Natural killer cell (primary cell): ENCODE measurements around the gene DOCK7. TPM values are rescaled to one million over a fixed set of nuclear protein-coding genes. Genes with fewer than 3 reads are reported as not detected.
A peak's percentile ranks its signal among the peaks of the same experiment; 100 is the strongest.

Source experiments
- ATAC-seq, 3 donors: fragments of 150-1000 bp in 2 of 3; fragments of 200-7000 bp in 1 of 3; cut with Tn5 transposase; 1 replicate in 1 of 3; 2 replicates in 2 of 3; pipeline ENCODE4 v1.10.0; 2021; ENCODE audit warnings: mild to moderate bottlenecking in 2 of 3, moderate library complexity in 2 of 3
- DNase-seq, 2 donors: peaks; one replicate each; pipeline versions ENCODE4 v3.0.0 to v3.0.0-alpha.2; 2013 to 2021; ENCODE audit warnings: mixed read lengths in 1 of 2
- H3K27ac ChIP-seq: one replicate; pipeline ENCODE4 v1.5.1; 2013; ENCODE audit warnings: mild to moderate bottlenecking, low read length
- H3K27me3 ChIP-seq: one replicate; pipeline ENCODE4 v1.6.1; 2013; ENCODE audit warnings: low read length; ENCODE audit not compliant: control insufficient read depth, insufficient read depth
- H3K36me3 ChIP-seq: one replicate; pipeline ENCODE4 v1.6.1; 2013; ENCODE audit warnings: low read length; ENCODE audit not compliant: control insufficient read depth, insufficient read depth
- H3K4me1 ChIP-seq: one replicate; pipeline ENCODE4 v1.6.1; 2013; ENCODE audit warnings: low read length; ENCODE audit not compliant: control insufficient read depth, insufficient read depth
- H3K4me3 ChIP-seq: one replicate; pipeline ENCODE4 v1.5.1; 2013; ENCODE audit warnings: low read length
- H3K9me3 ChIP-seq: one replicate; pipeline ENCODE4 v1.6.1; 2013; ENCODE audit warnings: low read length; ENCODE audit not compliant: control insufficient read depth, insufficient read depth
- H3K27ac Mint-ChIP-seq, 2 donors: one replicate each; pipeline ENCODE4 v1.8.0; 2022; ENCODE audit warnings: mild to moderate bottlenecking in 2 of 2, mixed read lengths in 2 of 2, moderate library complexity in 1 of 2
- H3K27me3 Mint-ChIP-seq, 2 donors: one replicate each; pipeline ENCODE4 v1.8.0; 2022; ENCODE audit warnings: low read depth in 2 of 2, mixed read lengths in 2 of 2
- H3K36me3 Mint-ChIP-seq: one replicate; pipeline ENCODE4 v1.8.0; 2022; ENCODE audit warnings: mixed read lengths
- H3K4me1 Mint-ChIP-seq, 2 donors: one replicate each; pipeline ENCODE4 v1.8.0; 2022; ENCODE audit warnings: mixed read lengths in 2 of 2
- H3K4me3 Mint-ChIP-seq: one replicate; pipeline ENCODE4 v1.8.0; 2022; ENCODE audit warnings: mild to moderate bottlenecking, moderate library complexity, mixed read lengths
- H3K9me3 Mint-ChIP-seq, 2 donors: one replicate each; pipeline ENCODE4 v1.8.0; 2022; ENCODE audit warnings: mixed read lengths in 2 of 2
- WGBS: methylation state at CpG from one replicate; pipeline ENCODE4 v1.1.7; 2013; ENCODE audit warnings: missing lambda C conversion rate; ENCODE audit not compliant: insufficient coverage; 5-methylcytosine and 5-hydroxymethylcytosine counted together
- intact Hi-C: fragments of 100-400 bp; cut with micrococcal nuclease; formaldehyde crosslinking; loops from one replicate; pipeline ENCODE4 v1.14.2; 2022
- total RNA-seq, 4 donors: library from RNA; stranded (reverse); fragments of 120-200 nt in 1 of 4; gene quantifications; one replicate each; pipeline versions ENCODE4 v1.2.3 to v1.2.4, GENCODE V29; 2013 to 2022
- TF ChIP-seq, protein P1 (sequence below): fragments of 200-600 bp; IDR thresholded peaks from one replicate; pipeline ENCODE4 v1.8.0; 2022; ENCODE audit warnings: antibody characterized with exemption

The DOCK7 gene
- total RNA-seq, 3 donors from 2014 or later (not counting 1 experiment from before 2014, with no cell fraction given), result 4.3 to 13.1 (median 6.0) TPM

DNA sequence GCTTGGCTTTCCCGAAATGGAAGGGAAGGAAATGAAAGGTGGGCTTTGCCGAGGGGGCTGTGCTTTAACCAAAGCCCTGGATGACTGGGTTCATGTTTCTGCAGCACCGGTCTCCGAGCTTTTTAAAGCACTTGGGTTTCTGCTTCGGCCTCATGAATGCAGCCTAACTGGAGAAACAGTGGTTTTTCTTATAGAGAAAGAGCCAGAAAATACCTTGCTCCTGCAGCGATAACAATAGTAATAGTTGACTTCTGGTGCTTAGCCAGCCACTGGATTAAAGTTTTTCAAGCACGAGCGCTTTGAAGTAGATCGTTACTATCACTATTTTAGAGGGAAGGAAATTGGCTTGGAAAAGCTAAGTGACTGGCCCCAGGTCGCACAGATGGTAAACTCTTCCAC is 500 bp upstream of the DOCK7 start:
- no peaks in the 10 kb centered on the region for H3K36me3 Mint-ChIP-seq
- intact Hi-C loops, result loop anchor here (10.0 kb wide), 1 partner anchor 96 kb away; the partner anchor contains the start of gene ATG4C

DNA sequence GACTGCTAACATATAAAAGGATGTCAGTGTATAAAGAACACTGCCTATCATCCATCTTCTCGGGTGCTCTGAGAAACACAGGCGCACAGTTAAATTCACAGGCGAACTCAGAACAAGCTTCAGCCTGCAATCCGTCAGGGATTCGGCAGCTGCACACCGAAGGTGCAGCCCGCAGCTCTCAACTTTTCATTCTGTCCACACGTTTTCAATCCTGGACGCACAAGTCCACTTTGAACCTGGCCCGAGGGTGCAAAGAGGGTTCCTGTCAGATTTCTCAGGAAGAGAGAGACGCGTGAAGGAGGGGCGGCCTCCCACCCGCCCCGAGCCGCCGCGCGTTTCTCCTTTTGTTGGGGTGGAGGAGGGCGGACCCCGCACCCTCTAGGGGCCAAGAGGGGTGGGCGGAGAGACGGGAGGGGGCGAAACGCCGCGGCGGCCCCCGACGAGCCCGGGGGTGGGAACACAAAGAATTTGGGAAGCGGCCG is 724 bp downstream of the DOCK7 start:
- H3K27ac ChIP-seq, result no peak overlapping the region
- H3K27me3 ChIP-seq, result no peaks in the 10 kb centered on the region
- H3K36me3 Mint-ChIP-seq, result no peaks in the 10 kb centered on the region
- intact Hi-C loops, result loop anchor here (10.0 kb wide), 1 partner anchor 97 kb away; the partner anchor contains the start of gene ATG4C
- H3K27me3 Mint-ChIP-seq, result peaks cover 0 to 6% of the 10 kb centered on the region in 2 donors
- WGBS, result 2% methylated on average over 33 of the region's 33 CpGs
- H3K27ac Mint-ChIP-seq, result peak overlapping the region in 1 of 2 donors; percentile 68
- H3K4me1 Mint-ChIP-seq, result peaks cover 0 to 12% of the 10 kb centered on the region in 2 donors
- H3K4me3 ChIP-seq, result peak overlapping the region; percentile 67
- DNase-seq (peak in 1 of 2 donors; percentile 53), ATAC-seq (peak; percentile 12 to 38 (median 34))
- H3K4me3 Mint-ChIP-seq, result peak overlapping the region; percentile 83
- H3K9me3 Mint-ChIP-seq, result no peaks in the 10 kb centered on the region
- TF ChIP-seq, protein P1, sequence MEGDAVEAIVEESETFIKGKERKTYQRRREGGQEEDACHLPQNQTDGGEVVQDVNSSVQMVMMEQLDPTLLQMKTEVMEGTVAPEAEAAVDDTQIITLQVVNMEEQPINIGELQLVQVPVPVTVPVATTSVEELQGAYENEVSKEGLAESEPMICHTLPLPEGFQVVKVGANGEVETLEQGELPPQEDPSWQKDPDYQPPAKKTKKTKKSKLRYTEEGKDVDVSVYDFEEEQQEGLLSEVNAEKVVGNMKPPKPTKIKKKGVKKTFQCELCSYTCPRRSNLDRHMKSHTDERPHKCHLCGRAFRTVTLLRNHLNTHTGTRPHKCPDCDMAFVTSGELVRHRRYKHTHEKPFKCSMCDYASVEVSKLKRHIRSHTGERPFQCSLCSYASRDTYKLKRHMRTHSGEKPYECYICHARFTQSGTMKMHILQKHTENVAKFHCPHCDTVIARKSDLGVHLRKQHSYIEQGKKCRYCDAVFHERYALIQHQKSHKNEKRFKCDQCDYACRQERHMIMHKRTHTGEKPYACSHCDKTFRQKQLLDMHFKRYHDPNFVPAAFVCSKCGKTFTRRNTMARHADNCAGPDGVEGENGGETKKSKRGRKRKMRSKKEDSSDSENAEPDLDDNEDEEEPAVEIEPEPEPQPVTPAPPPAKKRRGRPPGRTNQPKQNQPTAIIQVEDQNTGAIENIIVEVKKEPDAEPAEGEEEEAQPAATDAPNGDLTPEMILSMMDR, result no peak
- H3K36me3 ChIP-seq, result no peaks in the 10 kb centered on the region
- H3K4me1 ChIP-seq, result peaks cover 10% of the 10 kb centered on the region
- H3K9me3 ChIP-seq, result no peaks in the 10 kb centered on the region

More for the DNA sequence above, 500 bp upstream of the DOCK7 start:
- Mint-ChIP-seq H3K27ac (peak overlapping the region in 1 of 2 donors; percentile 81), H3K4me3 (peak overlapping the region; percentile 88), H3K4me1 (peaks cover 0 to 12% of the 10 kb centered on the region in 2 donors), H3K27me3 (peaks cover 0 to 6% of the 10 kb centered on the region in 2 donors), H3K9me3 (no peaks in the 10 kb centered on the region)
- H3K4me1 ChIP-seq, result peaks cover 10% of the 10 kb centered on the region
- H3K27me3 ChIP-seq, result no peaks in the 10 kb centered on the region
- no peaks in the 10 kb centered on the region for H3K9me3 ChIP-seq
- ATAC-seq, result peak in 1 of 3 donors; percentile 3
- whole genome bisulfite sequencing, result 2% methylated on average over 10 of the region's 10 CpGs
- H3K27ac ChIP-seq, result no peak overlapping the region
- no peaks in the 10 kb centered on the region for H3K36me3 ChIP-seq
- no peak for DNase-seq
- TF ChIP-seq, protein P1, result no peak
- H3K4me3 ChIP-seq, result peak overlapping the region; percentile 67

DNA sequence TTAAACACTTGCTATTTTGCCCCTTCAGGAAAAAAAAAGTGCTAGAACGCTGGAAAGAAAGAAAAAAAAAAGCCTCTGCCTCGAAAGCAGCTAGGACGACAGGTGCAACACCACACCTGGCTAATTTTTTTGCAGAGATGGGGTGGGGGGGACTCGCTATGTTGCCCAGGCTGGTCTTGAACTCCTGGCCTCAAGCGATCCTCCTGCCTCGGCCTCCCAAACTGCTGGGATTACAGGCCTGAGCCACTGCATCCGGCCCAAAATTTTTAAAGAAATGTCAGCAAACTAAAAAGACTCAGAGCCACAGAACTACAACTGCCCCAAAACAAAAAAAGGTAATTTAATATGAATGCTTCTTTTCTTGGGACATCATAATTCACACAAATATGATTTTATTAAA is 1.4 kb downstream of the DOCK7 start:
- peaks cover 10% of the 10 kb centered on the region for H3K4me1 ChIP-seq
- H3K27me3 Mint-ChIP-seq, result peaks cover 0 to 6% of the 10 kb centered on the region in 2 donors
- TF ChIP-seq, protein P1, result no peak
- intact Hi-C loops, result loop anchor here (10.0 kb wide), 1 partner anchor 98 kb away; the partner anchor contains the start of gene ATG4C
- H3K36me3 Mint-ChIP-seq, result no peaks in the 10 kb centered on the region
- WGBS, result 91% methylated on average over 7 of the region's 7 CpGs
- H3K9me3 ChIP-seq, result no peaks in the 10 kb centered on the region
- DNase-seq, result no peak
- H3K4me1 Mint-ChIP-seq, result peaks cover 0 to 12% of the 10 kb centered on the region in 2 donors
- H3K36me3 ChIP-seq, result no peaks in the 10 kb centered on the region
- ATAC-seq, result no peak
- no peaks in the 10 kb centered on the region for H3K27me3 ChIP-seq
- no peaks in the 10 kb centered on the region for H3K9me3 Mint-ChIP-seq
- H3K4me3 ChIP-seq, result no peak overlapping the region
- H3K4me3 Mint-ChIP-seq, result peak overlapping the region; percentile 83
- no peak overlapping the region for H3K27ac ChIP-seq
- H3K27ac Mint-ChIP-seq, result no peak overlapping the region
